Activated T-helper 1 cell treated with anti-CD3 and anti-CD28 coated beads, Interleukin-12 subunit alpha, Interleukin-12 subunit beta, Interleukin-2, Interleukin-4 antibody, amounts not matched to agents 30 ng/mL and 10 ng/mL and 1 ng/mL, durations not matched to agents 14 hours and 24 hours and 36 hours (primary cell): ENCODE data around the gene SLC25A51. TPM values are rescaled to one million over a fixed set of nuclear protein-coding genes. Genes with fewer than 3 reads are reported as not detected.

Source experiments
- DNase-seq: peaks from one replicate; pipeline ENCODE4 v3.0.0; 2021; ENCODE audit warnings: low spot score
- H3K27ac Mint-ChIP-seq: one replicate; pipeline ENCODE4 v1.8.0; 2021; ENCODE audit warnings: mild to moderate bottlenecking, mixed read lengths
- H3K27me3 Mint-ChIP-seq: one replicate; pipeline ENCODE4 v1.8.0; 2022; ENCODE audit warnings: mild to moderate bottlenecking, moderate library complexity, mixed read lengths; ENCODE audit not compliant: insufficient read depth
- H3K36me3 Mint-ChIP-seq: one replicate; pipeline ENCODE4 v1.8.0; 2021; ENCODE audit warnings: low read depth, mixed read lengths
- H3K4me1 Mint-ChIP-seq: one replicate; pipeline ENCODE4 v1.8.0; 2021; ENCODE audit warnings: low read depth, mixed read lengths
- H3K4me3 Mint-ChIP-seq: one replicate; pipeline ENCODE4 v1.8.0; 2021; ENCODE audit warnings: mild to moderate bottlenecking, moderate library complexity, mixed read lengths
- H3K9me3 Mint-ChIP-seq: one replicate; pipeline ENCODE4 v1.8.0; 2021; ENCODE audit warnings: mixed read lengths
- intact Hi-C: fragments of 100-400 bp; cut with micrococcal nuclease; formaldehyde crosslinking; loops from one replicate; pipeline ENCODE4 v1.15.1; 2024
- total RNA-seq: library from RNA; stranded (reverse); gene quantifications from 2 replicates; pipeline ENCODE4 v1.2.3, GENCODE V29; 2022

SLC25A51 gene
- total RNA-seq, 1 donor from 2014 or later, result 30.0 TPM

DNA sequence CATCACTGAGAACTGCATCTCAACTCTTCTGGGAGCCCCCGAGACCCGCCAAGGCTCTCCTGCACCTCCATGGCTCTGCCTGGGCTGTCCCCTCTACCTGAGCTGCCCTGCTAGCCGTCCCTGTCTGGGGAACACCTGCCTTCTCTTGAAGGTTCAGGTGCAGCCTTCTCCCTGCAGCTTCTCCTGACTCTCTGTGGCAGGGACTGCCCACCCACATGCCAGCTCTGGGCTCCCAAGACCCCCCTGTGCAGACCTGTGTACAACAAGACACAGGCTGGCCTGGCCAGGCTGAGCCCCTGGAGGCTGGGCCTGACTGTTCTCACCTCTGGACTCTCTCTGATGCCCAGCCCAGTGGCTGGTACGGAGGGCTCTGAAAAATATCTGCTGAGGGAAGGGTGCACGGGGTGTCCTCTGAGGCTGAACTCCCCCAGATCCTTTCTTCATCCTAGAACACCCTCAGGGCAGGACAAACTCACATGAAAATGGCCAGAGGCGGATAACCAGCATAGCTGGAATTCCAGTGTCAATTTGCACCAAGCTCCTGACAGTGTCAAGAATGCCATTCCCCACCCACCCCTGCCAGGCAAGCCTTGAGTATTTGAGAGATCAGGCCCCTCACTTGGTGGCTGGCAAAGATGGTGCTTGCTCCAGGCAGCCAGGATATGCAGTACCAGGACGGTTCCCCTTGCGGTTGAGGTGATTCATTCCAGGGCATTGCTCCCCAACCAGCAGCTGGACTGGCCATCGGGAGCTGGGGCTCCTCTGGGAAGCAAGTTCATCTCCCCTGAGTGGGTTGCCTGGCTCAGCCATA is 40.9 kb upstream of the SLC25A51 start:
- intact Hi-C loops, result no loop called here
- no peaks in the 10 kb centered on the region for H3K4me1 Mint-ChIP-seq
- H3K9me3 Mint-ChIP-seq, result no peaks in the 10 kb centered on the region
- no peaks in the 10 kb centered on the region for H3K36me3 Mint-ChIP-seq
- no peak overlapping the region for H3K4me3 Mint-ChIP-seq
- DNase-seq, result no peak
- H3K27ac Mint-ChIP-seq, result no peak overlapping the region
- no peaks in the 10 kb centered on the region for H3K27me3 Mint-ChIP-seq

- Mint-ChIP-seq H3K27ac (no peak overlapping the region), H3K36me3 (no peaks in the 10 kb centered on the region), H3K9me3 (no peaks in the 10 kb centered on the region), H3K4me3 (no peak overlapping the region), H3K4me1 (no peaks in the 10 kb centered on the region), H3K27me3 (no peaks in the 10 kb centered on the region)
- no peak for DNase-seq
- intact Hi-C loops, result no loop called here
These were observed 40.3 kb upstream of the SLC25A51 start for GRCh38 chr9:37944266-37944650.

GRCh38 chr9:37943345-37944265 is 39.7 kb upstream of the SLC25A51 start:
- Mint-ChIP-seq H3K4me3 (no peak overlapping the region), H3K27me3 (no peaks in the 10 kb centered on the region), H3K4me1 (no peaks in the 10 kb centered on the region), H3K27ac (no peak overlapping the region), H3K36me3 (no peaks in the 10 kb centered on the region), H3K9me3 (no peaks in the 10 kb centered on the region)
- no peak for DNase-seq
- intact Hi-C loops, result no loop called here

DNA sequence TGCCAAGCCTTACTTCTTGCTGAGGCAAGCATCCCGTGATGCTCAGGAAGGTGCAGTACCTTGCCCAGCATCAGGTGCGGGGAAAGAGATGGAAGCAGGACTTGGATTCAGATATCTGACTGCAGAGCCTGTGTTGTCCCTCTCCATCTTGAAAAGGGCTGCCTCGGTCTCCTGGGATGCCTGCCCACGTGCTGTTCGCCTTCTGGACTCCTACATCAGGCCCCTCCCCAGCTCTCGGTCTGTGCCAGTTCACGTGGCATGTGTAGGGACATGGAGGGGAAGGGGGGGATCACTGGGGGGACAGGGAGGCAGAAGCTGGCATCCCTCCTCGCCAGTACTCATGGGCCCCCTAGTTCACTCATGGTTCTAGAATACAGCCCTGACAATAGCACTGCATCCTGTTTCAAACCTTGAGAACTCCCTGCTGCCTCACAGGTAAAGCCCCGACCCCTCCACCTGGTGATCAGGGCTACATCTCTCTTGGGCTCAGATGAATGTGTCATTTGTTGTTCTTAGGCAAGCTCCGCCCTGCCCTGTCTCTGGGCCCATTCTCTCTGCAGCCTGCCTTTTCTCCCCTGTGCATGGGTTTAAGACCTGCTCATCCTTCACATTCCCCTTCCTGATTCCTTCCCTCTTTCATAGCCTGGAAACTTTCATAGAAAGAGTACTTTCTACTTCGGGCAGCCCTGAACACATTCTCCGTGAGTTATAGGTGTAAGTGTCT is 38.9 kb upstream of the SLC25A51 start:
- intact Hi-C loops, result no loop called here
- Mint-ChIP-seq H3K9me3 (no peaks in the 10 kb centered on the region), H3K4me3 (no peak overlapping the region), H3K27me3 (no peaks in the 10 kb centered on the region), H3K27ac (no peak overlapping the region), H3K4me1 (no peaks in the 10 kb centered on the region), H3K36me3 (no peaks in the 10 kb centered on the region)
- no peak for DNase-seq

DNA sequence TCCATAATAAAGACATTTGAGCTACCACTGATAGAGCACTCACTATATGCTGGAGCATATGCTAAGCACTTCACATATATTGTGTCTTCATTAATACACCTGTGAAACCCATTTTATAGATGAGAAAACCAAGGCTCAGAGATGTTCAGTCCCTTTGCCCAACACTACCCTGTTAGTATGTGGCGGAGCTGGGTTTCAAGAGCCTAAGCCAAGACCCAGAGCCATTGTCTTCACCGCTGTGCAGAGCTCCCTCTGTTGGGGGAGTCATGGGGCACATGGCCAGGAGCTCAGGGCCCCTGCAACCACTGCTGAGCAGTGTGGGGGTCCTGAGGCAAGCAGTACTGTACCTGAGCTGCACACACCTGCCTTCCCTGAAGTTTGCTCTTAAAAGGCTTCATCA is 37.3 kb upstream of the SLC25A51 start:
- no peaks in the 10 kb centered on the region for H3K4me1 Mint-ChIP-seq
- H3K4me3 Mint-ChIP-seq, result no peak overlapping the region
- H3K9me3 Mint-ChIP-seq, result no peaks in the 10 kb centered on the region
- H3K36me3 Mint-ChIP-seq, result no peaks in the 10 kb centered on the region
- no peaks in the 10 kb centered on the region for H3K27me3 Mint-ChIP-seq
- no peak for DNase-seq
- H3K27ac Mint-ChIP-seq, result no peak overlapping the region
- intact Hi-C loops, result no loop called here

DNA sequence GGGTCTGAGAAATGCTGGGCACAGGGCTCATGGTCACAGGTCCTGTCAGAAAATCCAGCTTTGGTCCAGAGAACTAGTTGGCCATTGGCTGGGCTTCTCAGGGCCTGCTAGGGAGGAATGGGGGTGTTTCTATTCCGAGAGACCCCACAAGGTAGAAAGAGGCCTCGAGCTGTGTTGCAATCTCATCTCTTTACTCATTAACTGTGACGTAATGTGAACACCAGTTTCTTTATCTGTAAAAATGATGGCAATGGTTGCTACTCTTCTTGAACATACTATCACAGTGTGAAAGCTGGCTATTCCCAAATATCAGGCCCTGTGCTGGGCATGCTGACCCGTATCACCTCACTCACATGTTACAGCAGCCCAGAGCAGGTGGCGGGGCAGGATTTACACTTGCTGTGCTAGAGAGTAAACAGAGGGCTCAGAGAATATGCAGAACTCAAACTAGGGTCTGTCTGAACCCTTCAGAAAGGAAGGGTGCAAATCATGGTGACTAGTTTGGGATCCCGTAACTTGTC is 35.7 kb upstream of the SLC25A51 start:
- no peaks in the 10 kb centered on the region for H3K36me3 Mint-ChIP-seq
- no peaks in the 10 kb centered on the region for H3K9me3 Mint-ChIP-seq
- no peaks in the 10 kb centered on the region for H3K4me1 Mint-ChIP-seq
- no peak overlapping the region for H3K27ac Mint-ChIP-seq
- H3K4me3 Mint-ChIP-seq, result no peak overlapping the region
- intact Hi-C loops, result no loop called here
- no peak for DNase-seq
- no peaks in the 10 kb centered on the region for H3K27me3 Mint-ChIP-seq

GRCh38 chr9:37938121-37938891 is 34.4 kb upstream of the SLC25A51 start:
- H3K4me3 Mint-ChIP-seq, result no peak overlapping the region
- H3K9me3 Mint-ChIP-seq, result no peaks in the 10 kb centered on the region
- no peaks in the 10 kb centered on the region for H3K27me3 Mint-ChIP-seq
- H3K36me3 Mint-ChIP-seq, result no peaks in the 10 kb centered on the region
- DNase-seq, result no peak
- intact Hi-C loops, result no loop called here
- no peak overlapping the region for H3K27ac Mint-ChIP-seq
- H3K4me1 Mint-ChIP-seq, result no peaks in the 10 kb centered on the region

DNA sequence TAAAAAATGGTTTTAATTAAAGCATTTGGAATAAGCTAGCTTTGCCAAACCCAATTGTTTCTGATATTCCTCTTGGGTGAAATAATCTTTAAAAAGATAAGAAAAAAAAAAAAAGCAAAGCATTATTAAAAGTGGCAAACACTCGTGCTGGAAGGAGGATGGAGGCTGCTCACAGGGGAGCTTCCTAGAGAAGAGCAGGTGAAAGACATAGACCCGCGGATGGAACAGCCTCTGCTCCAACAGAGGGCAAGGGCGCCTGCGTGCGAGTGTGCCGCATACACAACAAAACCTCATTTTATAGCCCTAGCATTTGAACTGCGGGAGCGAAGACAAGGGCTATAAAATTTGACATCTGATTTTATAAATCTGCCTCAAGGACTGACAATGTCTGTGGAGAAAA is 33.4 kb upstream of the SLC25A51 start:
- H3K27ac Mint-ChIP-seq, result no peak overlapping the region
- DNase-seq, result no peak
- H3K9me3 Mint-ChIP-seq, result no peaks in the 10 kb centered on the region
- H3K4me1 Mint-ChIP-seq, result no peaks in the 10 kb centered on the region
- H3K36me3 Mint-ChIP-seq, result no peaks in the 10 kb centered on the region
- intact Hi-C loops, result no loop called here
- no peak overlapping the region for H3K4me3 Mint-ChIP-seq
- H3K27me3 Mint-ChIP-seq, result no peaks in the 10 kb centered on the region

- H3K4me1 Mint-ChIP-seq, result no peaks in the 10 kb centered on the region
- intact Hi-C loops, result no loop called here
- no peaks in the 10 kb centered on the region for H3K9me3 Mint-ChIP-seq
- DNase-seq, result no peak
- no peak overlapping the region for H3K4me3 Mint-ChIP-seq
- no peak overlapping the region for H3K27ac Mint-ChIP-seq
- no peaks in the 10 kb centered on the region for H3K36me3 Mint-ChIP-seq
- no peaks in the 10 kb centered on the region for H3K27me3 Mint-ChIP-seq
These were observed 33.0 kb upstream of the SLC25A51 start for GRCh38 chr9:37936965-37937364.

DNA sequence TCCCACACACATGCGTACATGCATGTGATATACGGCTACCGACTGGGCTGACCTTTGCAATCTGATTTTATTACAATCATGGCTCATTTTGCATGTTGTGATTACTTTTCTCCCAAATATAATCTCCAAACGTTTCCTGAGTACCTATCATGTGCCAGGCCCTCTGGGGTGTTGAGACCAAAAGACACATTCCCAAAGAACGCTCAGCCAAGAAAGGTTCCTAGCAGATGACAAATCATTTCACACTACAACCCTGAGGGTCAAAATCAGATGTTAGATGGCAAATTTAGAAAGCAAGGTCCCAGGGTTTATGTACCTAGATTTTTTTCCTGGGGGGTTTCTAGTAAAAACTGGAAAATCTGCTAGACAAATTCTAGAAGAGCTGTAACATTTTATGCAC is 32.4 kb upstream of the SLC25A51 start:
- no peak overlapping the region for H3K4me3 Mint-ChIP-seq
- intact Hi-C loops, result no loop called here
- no peak for DNase-seq
- no peaks in the 10 kb centered on the region for H3K36me3 Mint-ChIP-seq
- no peak overlapping the region for H3K27ac Mint-ChIP-seq
- no peaks in the 10 kb centered on the region for H3K27me3 Mint-ChIP-seq
- no peaks in the 10 kb centered on the region for H3K9me3 Mint-ChIP-seq
- no peaks in the 10 kb centered on the region for H3K4me1 Mint-ChIP-seq

DNA sequence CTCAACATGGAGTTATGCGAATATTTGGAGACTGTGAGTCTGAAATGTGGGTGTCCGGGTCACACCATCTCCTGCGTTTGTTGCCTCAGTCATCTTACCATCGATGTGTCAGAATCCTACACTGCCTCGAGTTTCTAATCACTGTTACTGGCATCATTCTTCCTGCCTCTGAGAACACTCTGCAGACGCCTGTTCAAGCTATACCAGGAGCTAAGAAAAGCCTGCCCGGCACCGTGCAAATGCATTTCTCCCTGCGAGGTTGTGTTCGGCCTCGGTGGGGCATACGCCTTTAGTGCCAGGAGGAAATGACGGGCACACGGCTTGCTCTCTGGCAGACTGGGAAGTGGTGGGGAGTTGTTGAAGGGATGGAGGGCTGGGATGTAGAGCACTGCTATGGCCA is 31.2 kb upstream of the SLC25A51 start:
- Mint-ChIP-seq H3K27me3 (no peaks in the 10 kb centered on the region), H3K4me3 (no peak overlapping the region), H3K9me3 (no peaks in the 10 kb centered on the region), H3K36me3 (no peaks in the 10 kb centered on the region), H3K27ac (no peak overlapping the region), H3K4me1 (no peaks in the 10 kb centered on the region)
- DNase-seq, result no peak
- intact Hi-C loops, result no loop called here

DNA sequence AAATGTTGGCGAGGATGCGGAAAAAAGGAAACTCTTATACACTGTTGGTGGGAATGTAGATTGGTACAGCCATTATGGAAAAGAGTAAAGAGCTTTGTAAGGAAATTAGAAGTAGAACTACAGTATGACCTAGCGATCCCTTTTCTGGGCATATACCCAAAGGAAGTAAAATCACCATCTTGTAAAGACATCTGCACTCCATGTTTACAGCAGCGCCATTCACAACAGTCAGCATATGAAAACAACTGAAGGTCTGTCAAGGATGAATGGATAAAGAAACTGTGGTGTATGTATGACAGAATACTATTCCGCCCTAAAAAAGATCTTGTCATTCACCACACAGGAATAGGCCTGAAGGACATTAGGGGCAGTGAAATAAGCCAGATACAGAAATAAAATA is 27.7 kb upstream of the SLC25A51 start:
- H3K36me3 Mint-ChIP-seq, result no peaks in the 10 kb centered on the region
- intact Hi-C loops, result no loop called here
- no peaks in the 10 kb centered on the region for H3K27me3 Mint-ChIP-seq
- H3K4me3 Mint-ChIP-seq, result no peak overlapping the region
- H3K9me3 Mint-ChIP-seq, result no peaks in the 10 kb centered on the region
- H3K27ac Mint-ChIP-seq, result no peak overlapping the region
- no peaks in the 10 kb centered on the region for H3K4me1 Mint-ChIP-seq
- DNase-seq, result no peak
